TTC549 (cell line): Measurements from ENCODE around the gene SULF2.
"Not testable (repeated sequence)": the region's sequence is repeated elsewhere in the genome, so short reads cannot be mapped to it uniquely, and the experiment has no call there.

Experiments
- FAIRE-seq: peaks from 2 replicates; lab custom pipeline; 2012; peaks lifted over from hg19 to GRCh38; lab: Jason Lieb, UNC

Gene SULF2

GRCh38 chr20:47804224-47804825, 19.0 kb upstream of the SULF2 start:
- FAIRE-seq, result not testable (repeated sequence)

- no peak for FAIRE-seq
Measured at GRCh38 chr20:47802975-47803374, 17.7 kb upstream of the SULF2 start.

GRCh38 chr20:47802226-47802920, 17.1 kb upstream of the SULF2 start:
- FAIRE-seq, result no peak

GRCh38 chr20:47801759-47802158, 16.5 kb upstream of the SULF2 start:
- FAIRE-seq, result no peak

- FAIRE-seq, result no peak
Measured at GRCh38 chr20:47801079-47801478, 15.8 kb upstream of the SULF2 start.

- no peak for FAIRE-seq
Measured at GRCh38 chr20:47800623-47801022, 15.3 kb upstream of the SULF2 start.

- no peak for FAIRE-seq
Measured at GRCh38 chr20:47799116-47799715, 13.9 kb upstream of the SULF2 start.

- no peak for FAIRE-seq
Measured at GRCh38 chr20:47796971-47797370, 11.7 kb upstream of the SULF2 start.

- no peak for FAIRE-seq
Measured at GRCh38 chr20:47795214-47795907, 10.1 kb upstream of the SULF2 start.

- FAIRE-seq, result not testable (repeated sequence)
Measured at GRCh38 chr20:47794264-47794663, 9.0 kb upstream of the SULF2 start.

GRCh38 chr20:47792021-47792618, 6.8 kb upstream of the SULF2 start:
- no peak for FAIRE-seq

GRCh38 chr20:47791084-47791599, 5.9 kb upstream of the SULF2 start:
- no peak for FAIRE-seq

GRCh38 chr20:47790580-47790965, 5.3 kb upstream of the SULF2 start:
- no peak for FAIRE-seq

GRCh38 chr20:47789764-47790579, 4.7 kb upstream of the SULF2 start:
- no peak for FAIRE-seq

GRCh38 chr20:47789081-47789763, 3.9 kb upstream of the SULF2 start:
- FAIRE-seq, result no peak

GRCh38 chr20:47788741-47789080, 3.4 kb upstream of the SULF2 start:
- no peak for FAIRE-seq

GRCh38 chr20:47786765-47787107, 1.5 kb upstream of the SULF2 start:
- FAIRE-seq, result no peak

- no peak for FAIRE-seq
Measured at GRCh38 chr20:47785854-47786764, 828 bp upstream of the SULF2 start.

GRCh38 chr20:47784599-47785310, 526 bp downstream of the SULF2 start:
- no peak for FAIRE-seq
